Neuronal stem cell (in vitro differentiated cells): ENCODE measurements around the gene ACSM5.
A peak's percentile ranks its signal among the peaks of the same experiment; 100 is the strongest.

Experiments used
- DNase-seq: peaks from one replicate; pipeline ENCODE4 v3.0.0-alpha.2; 2013; ENCODE audit warnings: low spot score
- H2AFZ ChIP-seq: one replicate; pipeline ENCODE4 v1.6.1; 2013; ENCODE audit warnings: mild to moderate bottlenecking, low read length, inconsistent platforms
- H2AK5ac ChIP-seq: 2 replicates; pipeline ENCODE4 v1.6.1; 2013; ENCODE audit warnings: low read depth, mild to moderate bottlenecking, inconsistent platforms, low read length, moderate library complexity, mixed read lengths
- H2BK120ac ChIP-seq: 2 replicates; pipeline ENCODE4 v1.6.1; 2013; ENCODE audit warnings: low read depth, mild to moderate bottlenecking, inconsistent platforms, low read length, moderate library complexity, mixed read lengths
- H2BK12ac ChIP-seq: one replicate; pipeline ENCODE4 v1.6.1; 2013; ENCODE audit warnings: low read length, inconsistent platforms
- H2BK15ac ChIP-seq: 2 replicates; pipeline ENCODE4 v1.6.1; 2013; ENCODE audit warnings: mild to moderate bottlenecking, low read length, inconsistent platforms, mixed read lengths
- H2BK5ac ChIP-seq: one replicate; pipeline ENCODE4 v1.6.1; 2013; ENCODE audit warnings: inconsistent platforms, mild to moderate bottlenecking, low read length, moderate library complexity
- H3K14ac ChIP-seq: one replicate; pipeline ENCODE4 v1.6.1; 2013; ENCODE audit warnings: low read length, inconsistent platforms
- H3K18ac ChIP-seq: 2 replicates; pipeline ENCODE4 v1.6.1; 2013; ENCODE audit warnings: low read length, inconsistent platforms
- H3K23ac ChIP-seq: 2 replicates; pipeline ENCODE4 v1.6.1; 2013; ENCODE audit warnings: low read depth, mild to moderate bottlenecking, mixed read lengths, low read length, inconsistent platforms; ENCODE audit not compliant: poor library complexity
- H3K27ac ChIP-seq: replicated peaks from 3 replicates; pipeline ENCODE4 v1.5.1; 2013; ENCODE audit warnings: low read length, inconsistent platforms
- H3K27me3 ChIP-seq, 3 experiments: 2 replicates each; pipeline ENCODE4 v1.6.1; 2013; ENCODE audit warnings: low read length in 3 of 3, mild to moderate bottlenecking in 2 of 3, inconsistent platforms in 1 of 3, low read depth in 1 of 3, mixed read lengths in 1 of 3, moderate library complexity in 1 of 3; ENCODE audit not compliant: control insufficient read depth in 3 of 3, insufficient read depth in 3 of 3
- H3K36me3 ChIP-seq, 2 donors: replicated peaks in 1 of 2; 2 replicates each; pipeline ENCODE4 v1.6.1; 2013; ENCODE audit warnings: low read length in 2 of 2; ENCODE audit not compliant: control insufficient read depth in 2 of 2, insufficient read depth in 2 of 2
- H3K4ac ChIP-seq: 2 replicates; pipeline ENCODE4 v1.6.1; 2013; ENCODE audit warnings: inconsistent platforms, mild to moderate bottlenecking, low read length, moderate library complexity
- H3K4me1 ChIP-seq, 2 donors: 1 replicate in 1 of 2; 2 replicates in 1 of 2; pipeline ENCODE4 v1.6.1; 2013; ENCODE audit warnings: low read length in 2 of 2, low read depth in 1 of 2; ENCODE audit not compliant: control insufficient read depth in 2 of 2, insufficient read depth in 1 of 2
- H3K4me2 ChIP-seq: one replicate; pipeline ENCODE4 v1.6.1; 2013; ENCODE audit warnings: mild to moderate bottlenecking, low read length, inconsistent platforms; ENCODE audit not compliant: insufficient read depth, poor library complexity, severe bottlenecking
- H3K4me3 ChIP-seq, 2 donors: 2 replicates each; pipeline ENCODE4 v1.5.1; 2013; ENCODE audit warnings: low read length in 2 of 2, mild to moderate bottlenecking in 2 of 2, inconsistent platforms in 1 of 2, moderate library complexity in 1 of 2
- H3K79me1 ChIP-seq: one replicate; pipeline ENCODE4 v1.6.1; 2013; ENCODE audit warnings: low read depth, mild to moderate bottlenecking, inconsistent platforms, low read length, moderate library complexity
- H3K9ac ChIP-seq: one replicate; pipeline ENCODE4 v1.6.1; 2013; ENCODE audit warnings: mild to moderate bottlenecking, low read depth, low read length, inconsistent platforms; ENCODE audit not compliant: poor library complexity
- H3K9me3 ChIP-seq, 2 donors: replicated peaks in 1 of 2; 2 replicates each; pipeline versions ENCODE3 to v1.6.1; 2013; ENCODE audit warnings: low read length in 2 of 2, mild to moderate bottlenecking in 2 of 2, inconsistent platforms in 1 of 2, low read depth in 1 of 2, mixed read lengths in 1 of 2, moderate library complexity in 1 of 2; ENCODE audit not compliant: control insufficient read depth in 2 of 2, insufficient read depth in 1 of 2
- H4K8ac ChIP-seq: one replicate; pipeline ENCODE4 v1.6.1; 2013; ENCODE audit warnings: low read depth, mild to moderate bottlenecking, inconsistent platforms, low read length, moderate library complexity
- H4K91ac ChIP-seq: one replicate; pipeline ENCODE4 v1.6.1; 2013; ENCODE audit warnings: low read length, low read depth, mild to moderate bottlenecking, inconsistent platforms; ENCODE audit not compliant: poor library complexity
- WGBS, 2 donors: extraction: QIAGEN DNeasy Blood & Tissue Kit; methylation state at CpG; one replicate each; pipeline ENCODE4 v1.1.7; 2013; ENCODE audit warnings: missing lambda C conversion rate in 2 of 2, mixed read lengths in 1 of 2; ENCODE audit not compliant: insufficient read length in 2 of 2, insufficient replicate concordance in 1 of 2; ENCODE audit errors: extremely low coverage in 2 of 2; 5-methylcytosine and 5-hydroxymethylcytosine counted together

Gene ACSM5

GRCh38 chr16:20369452-20370054, 39.8 kb upstream of the ACSM5 start:
- no peak overlapping the region for H3K23ac ChIP-seq
- no peak overlapping the region for H2BK15ac ChIP-seq
- H2AK5ac ChIP-seq = no peak overlapping the region
- H3K4me1 ChIP-seq = no peaks in the 10 kb centered on the region
- H2AFZ ChIP-seq = no peak overlapping the region
- H3K27ac ChIP-seq = no peak overlapping the region
- peak overlapping the region in 1 of 2 donors; percentile 8 for H3K4me3 ChIP-seq
- H3K4me2 ChIP-seq = no peak overlapping the region
- H2BK5ac ChIP-seq = no peak overlapping the region
- no peak overlapping the region for H3K18ac ChIP-seq
- H3K14ac ChIP-seq = no peak overlapping the region
- H2BK12ac ChIP-seq = no peak overlapping the region
- no peak overlapping the region for H4K8ac ChIP-seq
- H2BK120ac ChIP-seq = no peak overlapping the region
- no peaks in the 10 kb centered on the region for H3K27me3 ChIP-seq
- H3K4ac ChIP-seq = no peak overlapping the region
- no CpG with 5 or more reads among the region's 9 CpGs for WGBS, 2 donors
- H4K91ac ChIP-seq = no peak overlapping the region
- no peaks in the 10 kb centered on the region for H3K36me3 ChIP-seq
- H3K9me3 ChIP-seq = no peaks in the 10 kb centered on the region
- no peak overlapping the region for H3K9ac ChIP-seq
- no peak for DNase-seq
- no peaks in the 10 kb centered on the region for H3K79me1 ChIP-seq

- WGBS, 2 donors = no CpG with 5 or more reads among the region's 5 CpGs
- H3K23ac ChIP-seq = no peak overlapping the region
Measured at GRCh38 chr16:20372701-20373100, 36.6 kb upstream of the ACSM5 start.

GRCh38 chr16:20377181-20377580, 32.2 kb upstream of the ACSM5 start:
- no peak for DNase-seq
- no peak overlapping the region for H3K14ac ChIP-seq
- H4K91ac ChIP-seq = no peak overlapping the region
- no peak overlapping the region for H2BK12ac ChIP-seq
- H3K4ac ChIP-seq = no peak overlapping the region
- H3K4me3 ChIP-seq = no peak overlapping the region
- H2AK5ac ChIP-seq = no peak overlapping the region
- H3K23ac ChIP-seq = no peak overlapping the region
- H2BK15ac ChIP-seq = no peak overlapping the region
- no peak overlapping the region for H4K8ac ChIP-seq
- no CpG with 5 or more reads among the region's 5 CpGs for WGBS, 2 donors
- no peaks in the 10 kb centered on the region for H3K27me3 ChIP-seq
- H3K36me3 ChIP-seq = no peaks in the 10 kb centered on the region
- H2BK5ac ChIP-seq = no peak overlapping the region
- H3K9ac ChIP-seq = no peak overlapping the region
- H3K18ac ChIP-seq = no peak overlapping the region
- no peak overlapping the region for H2AFZ ChIP-seq
- H3K9me3 ChIP-seq = no peaks in the 10 kb centered on the region
- H3K4me1 ChIP-seq = no peaks in the 10 kb centered on the region
- no peak overlapping the region for H3K4me2 ChIP-seq
- H3K27ac ChIP-seq = no peak overlapping the region
- no peak overlapping the region for H2BK120ac ChIP-seq
- no peaks in the 10 kb centered on the region for H3K79me1 ChIP-seq

More at GRCh38 chr16:20372701-20373100, 36.6 kb upstream of the ACSM5 start:
- no peaks in the 10 kb centered on the region for H3K9me3 ChIP-seq
- DNase-seq = no peak
- no peak overlapping the region for H4K91ac ChIP-seq
- H3K4ac ChIP-seq = no peak overlapping the region
- H2AK5ac ChIP-seq = no peak overlapping the region
- no peaks in the 10 kb centered on the region for H3K79me1 ChIP-seq
- H4K8ac ChIP-seq = no peak overlapping the region
- H2BK12ac ChIP-seq = no peak overlapping the region
- no peak overlapping the region for H2BK15ac ChIP-seq
- H3K27ac ChIP-seq = no peak overlapping the region
- no peak overlapping the region for H3K18ac ChIP-seq
- H3K4me1 ChIP-seq = no peaks in the 10 kb centered on the region
- H3K27me3 ChIP-seq = no peaks in the 10 kb centered on the region
- no peaks in the 10 kb centered on the region for H3K36me3 ChIP-seq
- H2AFZ ChIP-seq = no peak overlapping the region
- no peak overlapping the region for H3K14ac ChIP-seq
- H2BK5ac ChIP-seq = no peak overlapping the region
- H3K9ac ChIP-seq = no peak overlapping the region
- H2BK120ac ChIP-seq = no peak overlapping the region
- H3K4me3 ChIP-seq = no peak overlapping the region
- H3K4me2 ChIP-seq = no peak overlapping the region

GRCh38 chr16:20380782-20381181, 28.6 kb upstream of the ACSM5 start:
- H2BK120ac ChIP-seq = no peak overlapping the region
- H4K91ac ChIP-seq = no peak overlapping the region
- no peak overlapping the region for H4K8ac ChIP-seq
- H3K79me1 ChIP-seq = no peaks in the 10 kb centered on the region
- H2BK12ac ChIP-seq = no peak overlapping the region
- no peak overlapping the region for H3K9ac ChIP-seq
- no peak overlapping the region for H3K27ac ChIP-seq
- no peak overlapping the region for H3K18ac ChIP-seq
- no peaks in the 10 kb centered on the region for H3K36me3 ChIP-seq
- H3K9me3 ChIP-seq = no peaks in the 10 kb centered on the region
- H3K4me3 ChIP-seq = no peak overlapping the region
- H2BK5ac ChIP-seq = no peak overlapping the region
- no peak overlapping the region for H3K23ac ChIP-seq
- WGBS, 2 donors = no CpG with 5 or more reads among the region's 3 CpGs
- no peaks in the 10 kb centered on the region for H3K27me3 ChIP-seq
- no peak overlapping the region for H3K4ac ChIP-seq
- no peak for DNase-seq
- H2BK15ac ChIP-seq = no peak overlapping the region
- no peak overlapping the region for H3K14ac ChIP-seq
- no peak overlapping the region for H2AK5ac ChIP-seq
- H3K4me1 ChIP-seq = no peaks in the 10 kb centered on the region
- no peak overlapping the region for H2AFZ ChIP-seq
- no peak overlapping the region for H3K4me2 ChIP-seq
